Upper lobe of left lung (tissue), 4 donors: ENCODE measurements around the gene CIBAR2.

Source experiments
- EP300 ChIP-seq, 4 donors: sonication (generic); formaldehyde crosslinking; IDR thresholded peaks; one replicate each; pipeline ENCODE4 v1.5.1; 2017; ENCODE audit warnings: antibody characterized with exemption in 4 of 4, control low read depth in 2 of 4
- POLR2A ChIP-seq, 4 donors: fragments of 450-650 bp; IDR thresholded peaks; one replicate each; pipeline ENCODE4 v1.5.1; 2016 to 2017; ENCODE audit warnings: antibody characterized with exemption in 4 of 4, mild to moderate bottlenecking in 2 of 4
- POLR2AphosphoS5 ChIP-seq, 2 donors: sonication (generic); formaldehyde crosslinking; IDR thresholded peaks; one replicate each; pipeline ENCODE4 v1.5.1; 2017; ENCODE audit warnings: antibody characterized with exemption in 2 of 2
- TF ChIP-seq, protein P1 (sequence below), 6 experiments: fragments of 450-650 bp in 4 of 6; fragments of 200-600 bp in 2 of 6; sonication (generic) in 2 of 6; IDR thresholded peaks; one replicate each; pipeline ENCODE4 v1.5.1; 2016 to 2019; ENCODE audit warnings: antibody characterized with exemption in 6 of 6

DNA sequence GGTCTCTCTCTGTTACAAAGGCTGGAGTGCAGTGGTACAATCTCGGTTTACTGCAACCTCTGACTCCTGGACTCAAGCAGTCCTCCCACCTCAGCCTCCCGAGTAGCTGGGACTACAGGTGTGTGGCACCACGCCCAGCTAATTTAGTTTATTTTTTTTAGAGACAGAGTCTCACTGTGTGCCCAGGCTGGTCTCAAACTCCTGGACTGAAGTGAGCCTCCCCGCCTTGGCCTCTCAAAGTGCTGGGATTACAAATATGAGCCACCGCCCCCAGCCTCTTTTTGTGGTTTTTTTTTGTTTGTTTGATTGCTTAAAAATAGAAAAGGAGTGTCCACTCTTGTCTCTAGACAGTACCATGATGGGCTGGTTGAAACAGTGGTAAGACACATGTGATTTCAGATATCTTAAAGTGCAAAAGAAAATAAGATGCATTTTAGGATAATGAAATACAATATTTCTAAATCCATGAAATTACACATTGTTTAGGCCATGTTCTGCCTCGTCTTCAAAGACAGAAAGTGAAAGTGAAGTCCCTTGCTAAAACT, 57.3 kb downstream of the CIBAR2 start:
- TF ChIP-seq, protein P1, sequence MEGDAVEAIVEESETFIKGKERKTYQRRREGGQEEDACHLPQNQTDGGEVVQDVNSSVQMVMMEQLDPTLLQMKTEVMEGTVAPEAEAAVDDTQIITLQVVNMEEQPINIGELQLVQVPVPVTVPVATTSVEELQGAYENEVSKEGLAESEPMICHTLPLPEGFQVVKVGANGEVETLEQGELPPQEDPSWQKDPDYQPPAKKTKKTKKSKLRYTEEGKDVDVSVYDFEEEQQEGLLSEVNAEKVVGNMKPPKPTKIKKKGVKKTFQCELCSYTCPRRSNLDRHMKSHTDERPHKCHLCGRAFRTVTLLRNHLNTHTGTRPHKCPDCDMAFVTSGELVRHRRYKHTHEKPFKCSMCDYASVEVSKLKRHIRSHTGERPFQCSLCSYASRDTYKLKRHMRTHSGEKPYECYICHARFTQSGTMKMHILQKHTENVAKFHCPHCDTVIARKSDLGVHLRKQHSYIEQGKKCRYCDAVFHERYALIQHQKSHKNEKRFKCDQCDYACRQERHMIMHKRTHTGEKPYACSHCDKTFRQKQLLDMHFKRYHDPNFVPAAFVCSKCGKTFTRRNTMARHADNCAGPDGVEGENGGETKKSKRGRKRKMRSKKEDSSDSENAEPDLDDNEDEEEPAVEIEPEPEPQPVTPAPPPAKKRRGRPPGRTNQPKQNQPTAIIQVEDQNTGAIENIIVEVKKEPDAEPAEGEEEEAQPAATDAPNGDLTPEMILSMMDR (IDR thresholded peaks at IDR 0.05) = no peak
- TF ChIP-seq POLR2A (IDR thresholded peaks at IDR 0.05) (no peak), POLR2AphosphoS5 (IDR thresholded peaks at IDR 0.05) (no peak), EP300 (IDR thresholded peaks at IDR 0.05) (no peak)
